ENCODE measurements around the gene MAVS. TPM values are rescaled to one million over a fixed set of nuclear protein-coding genes. Genes with fewer than 3 reads are reported as not detected.

MAVS gene
- total and polyA plus RNA-seq, 2 experiments from 2014 or later: 15.6 to 24.7 TPM

- Histone ChIP-seq H3K4me2 (peak overlapping the region; percentile 66), H3K27me3 (no peaks in the 10 kb centered on the region), H2AFZ (no peak overlapping the region), H3K9me2 (replicated peaks; ENCODE audit: insufficient read depth) (no peaks in the 10 kb centered on the region), H4K20me1 (ENCODE audit: insufficient read depth, poor library complexity, severe bottlenecking) (no peaks in the 10 kb centered on the region), H3K36me3 (replicated peaks; ENCODE audit: insufficient read depth, low read depth) (no peaks in the 10 kb centered on the region), H3K9me3 (ENCODE audit: low read depth) (no peaks in the 10 kb centered on the region), H3K79me2 (peaks cover 4% of the 10 kb centered on the region), H3K4me1 (ENCODE audit: insufficient read depth) (peaks cover 47% of the 10 kb centered on the region), H3K27ac (peak overlapping the region; percentile 95), H3K4me3 (no peak overlapping the region)
- peak; percentile 95 for DNase-seq (ENCODE audit: low spot score)
- TF ChIP-seq EZH2 (IDR thresholded peaks at IDR 0.05; ENCODE audit: borderline replicate concordance) (no peak), CTCF (IDR thresholded peaks at IDR 0.05; ENCODE audit: poor library complexity) (no peak), EZH2phosphoT487 (IDR thresholded peaks at IDR 0.05; ENCODE audit: low read depth, severe bottlenecking, unreplicated experiment) (no peak)
- 38% methylated on average over 19 of the region's 20 CpGs for WGBS (ENCODE audit: low lambda C conversion rate, missing lambda C conversion rate)
These were observed 35.0 kb upstream of the MAVS start for GRCh38 chr20:3811467-3812258.

- WGBS (ENCODE audit: low lambda C conversion rate, missing lambda C conversion rate): 99% methylated on average over 9 of the region's 9 CpGs
- Histone ChIP-seq H3K9me3 (ENCODE audit: low read depth) (no peaks in the 10 kb centered on the region), H3K4me2 (peak overlapping the region; percentile 22), H3K36me3 (replicated peaks; ENCODE audit: insufficient read depth, low read depth) (no peaks in the 10 kb centered on the region), H3K27me3 (no peaks in the 10 kb centered on the region), H4K20me1 (ENCODE audit: insufficient read depth, poor library complexity, severe bottlenecking) (no peaks in the 10 kb centered on the region), H3K4me1 (ENCODE audit: insufficient read depth) (peaks cover 41% of the 10 kb centered on the region), H2AFZ (no peak overlapping the region), H3K9me2 (replicated peaks; ENCODE audit: insufficient read depth) (no peaks in the 10 kb centered on the region), H3K79me2 (peaks cover 4% of the 10 kb centered on the region), H3K27ac (peak overlapping the region; percentile 95), H3K4me3 (no peak overlapping the region)
- no peak for TF ChIP-seq EZH2phosphoT487 (IDR thresholded peaks at IDR 0.05; ENCODE audit: low read depth, severe bottlenecking, unreplicated experiment)
- TF ChIP-seq EZH2 (IDR thresholded peaks at IDR 0.05; ENCODE audit: borderline replicate concordance): no peak
- TF ChIP-seq CTCF (IDR thresholded peaks at IDR 0.05; ENCODE audit: poor library complexity): no peak
- no peak for DNase-seq (ENCODE audit: low spot score)
These were observed 34.4 kb upstream of the MAVS start for GRCh38 chr20:3812259-3812681.

- H3K36me3 ChIP-seq (replicated peaks; ENCODE audit: insufficient read depth, low read depth): no peaks in the 10 kb centered on the region
- no peak overlapping the region for H3K4me2 ChIP-seq
- H3K4me1 ChIP-seq (ENCODE audit: insufficient read depth): peaks cover 34% of the 10 kb centered on the region
- H3K27ac ChIP-seq: peak overlapping the region; percentile 95
- H3K4me3 ChIP-seq: no peak overlapping the region
- peaks cover 4% of the 10 kb centered on the region for H3K79me2 ChIP-seq
- WGBS (ENCODE audit: low lambda C conversion rate, missing lambda C conversion rate): 67% methylated on average over 8 of the region's 8 CpGs
- H3K9me3 ChIP-seq (ENCODE audit: low read depth): no peaks in the 10 kb centered on the region
- H2AFZ ChIP-seq: no peak overlapping the region
- no peak for DNase-seq (ENCODE audit: low spot score)
- no peak for TF ChIP-seq CTCF (IDR thresholded peaks at IDR 0.05; ENCODE audit: poor library complexity)
- TF ChIP-seq EZH2 (IDR thresholded peaks at IDR 0.05; ENCODE audit: borderline replicate concordance): no peak
- TF ChIP-seq EZH2phosphoT487 (IDR thresholded peaks at IDR 0.05; ENCODE audit: low read depth, severe bottlenecking, unreplicated experiment): no peak
- no peaks in the 10 kb centered on the region for H3K9me2 ChIP-seq (replicated peaks; ENCODE audit: insufficient read depth)
- H4K20me1 ChIP-seq (ENCODE audit: insufficient read depth, poor library complexity, severe bottlenecking): no peaks in the 10 kb centered on the region
- no peaks in the 10 kb centered on the region for H3K27me3 ChIP-seq
These were observed 33.4 kb upstream of the MAVS start for GRCh38 chr20:3812975-3813847.

Data from hepatocyte (in vitro differentiated cells).